Mucosa of descending colon (tissue), 3 donors: Measurements from ENCODE around the gene BICC1. TPM values are rescaled to one million over a fixed set of nuclear protein-coding genes. Genes with fewer than 3 reads are reported as not detected.

Source experiments
- ATAC-seq: fragments of 200-7000 bp; cut with Tn5 transposase; one replicate; pipeline ENCODE4 v1.9.1; 2020; ENCODE audit warnings: mild to moderate bottlenecking, moderate library complexity
- DNase-seq, 3 donors: peaks; one replicate each; pipeline ENCODE4 v3.0.0-alpha.2; 2020
- H3K36me3 ChIP-seq: fragments of 200-600 bp; one replicate; pipeline ENCODE4 v1.8.0; 2021; ENCODE audit warnings: low read depth, mild to moderate bottlenecking
- H3K4me1 ChIP-seq: fragments of 200-600 bp; one replicate; pipeline ENCODE4 v1.8.0; 2021; ENCODE audit warnings: low read depth, mild to moderate bottlenecking
- H3K4me3 ChIP-seq: fragments of 200-600 bp; one replicate; pipeline ENCODE4 v1.8.0; 2021; ENCODE audit warnings: mild to moderate bottlenecking
- H3K9me3 ChIP-seq: fragments of 200-600 bp; one replicate; pipeline ENCODE4 v1.8.0; 2021; ENCODE audit warnings: mild to moderate bottlenecking
- CTCF ChIP-seq: fragments of 200-600 bp; IDR thresholded peaks from one replicate; pipeline ENCODE4 v1.8.0; 2022; ENCODE audit warnings: antibody characterized with exemption, mild to moderate bottlenecking
- intact Hi-C, 2 donors: fragments of 100-400 bp; cut with DNase I in 1 of 2; cut with micrococcal nuclease in 1 of 2; formaldehyde crosslinking; loops; one replicate each; pipeline versions ENCODE4 v1.11.0 to v1.11.1; 2022; cut with DNase I, micrococcal nuclease
- total RNA-seq, 3 donors: library from RNA; stranded (reverse); fragmentation: NEBNext Ultra II Directional in 2 of 3; extraction: Animal tissue kit (Norgen Biotek cat#: 25700) in 2 of 3; gene quantifications; one replicate each; pipeline versions ENCODE4 v1.2.1 to v1.2.4, GENCODE V29; 2021 to 2023
- donor health status: DM: no; HTN: no; CAD: no; lungs with moderate emphysema.
- donor health status: DM: no; HTN: no; CAD: no.
- donor health status: DM: no; HTN: yes; CAD: no.

Gene BICC1
- total RNA-seq, 3 donors from 2014 or later: 1.1 to 5.9 (median 3.5) TPM

DNA sequence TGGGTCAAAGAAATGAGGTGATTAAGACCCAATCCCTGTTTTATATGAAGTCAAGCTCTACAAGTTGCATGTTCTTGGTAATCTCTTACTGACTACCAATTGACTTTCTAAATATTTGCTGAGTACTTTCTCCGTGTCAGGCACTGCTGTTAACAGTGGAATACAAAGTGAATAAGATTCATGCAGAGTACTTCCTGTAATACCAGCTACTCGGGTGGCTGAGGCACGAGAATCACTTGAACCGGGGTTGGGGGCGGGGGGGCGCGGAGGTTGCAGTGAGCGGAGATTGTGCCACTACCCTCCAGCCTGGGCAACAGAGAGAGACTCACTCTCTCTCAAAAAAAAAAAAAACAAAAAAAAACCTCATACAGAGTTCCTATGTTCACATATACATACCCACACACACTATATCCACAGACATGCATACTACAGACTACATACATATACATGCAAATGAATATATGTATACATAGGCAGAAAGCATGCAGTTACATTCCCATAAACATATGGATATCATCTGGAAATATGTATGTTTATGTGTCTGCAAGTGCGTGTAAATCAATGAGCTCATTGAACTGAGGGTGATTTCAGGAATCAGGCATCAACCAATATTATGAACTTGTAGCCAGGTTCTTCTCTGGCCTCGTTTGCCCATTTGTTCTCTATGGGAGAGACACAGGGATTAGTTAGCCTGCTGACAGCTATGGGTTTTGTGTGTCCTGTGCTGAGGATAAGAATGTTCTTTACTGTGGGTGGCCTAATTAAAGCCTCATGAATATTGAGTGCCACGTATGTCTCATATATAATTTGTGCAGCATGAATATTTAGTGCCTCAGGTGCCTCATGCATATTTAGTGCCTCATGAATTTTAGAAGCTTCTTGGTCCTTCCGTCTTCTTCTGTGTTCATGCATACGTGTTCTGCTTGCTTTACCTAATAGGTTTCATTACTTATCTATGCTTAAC is 73.9 kb downstream of the BICC1 start:
- no peaks in the 10 kb centered on the region for H3K36me3 ChIP-seq
- no peaks in the 10 kb centered on the region for H3K4me1 ChIP-seq
- ATAC-seq (no peak), DNase-seq (no peak)
- intact Hi-C loops: no loop called here
- TF ChIP-seq CTCF: no peak
- no peaks in the 10 kb centered on the region for H3K9me3 ChIP-seq
- no peak overlapping the region for H3K4me3 ChIP-seq

DNA sequence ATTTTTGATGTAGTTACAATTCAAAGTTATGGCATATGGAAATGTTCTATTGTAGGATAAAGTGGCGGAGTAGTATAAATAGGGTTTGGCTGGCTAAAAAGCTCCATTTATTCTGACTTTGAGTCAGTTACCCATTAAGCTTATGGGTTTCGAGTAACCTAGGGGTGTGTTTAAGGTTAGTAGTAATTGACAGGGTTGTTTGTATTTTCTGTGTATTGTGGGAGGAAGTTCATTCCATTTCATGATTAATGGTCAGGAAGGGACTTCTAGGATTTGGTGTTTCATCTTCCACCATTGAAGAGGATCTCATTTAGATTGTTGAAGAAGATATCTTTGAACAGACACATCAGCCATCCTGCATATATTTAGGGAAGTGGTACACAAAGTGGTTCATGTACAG is 75.0 kb downstream of the BICC1 start:
- TF ChIP-seq CTCF: no peak
- no peak for ATAC-seq
- DNase-seq: no peak

DNA sequence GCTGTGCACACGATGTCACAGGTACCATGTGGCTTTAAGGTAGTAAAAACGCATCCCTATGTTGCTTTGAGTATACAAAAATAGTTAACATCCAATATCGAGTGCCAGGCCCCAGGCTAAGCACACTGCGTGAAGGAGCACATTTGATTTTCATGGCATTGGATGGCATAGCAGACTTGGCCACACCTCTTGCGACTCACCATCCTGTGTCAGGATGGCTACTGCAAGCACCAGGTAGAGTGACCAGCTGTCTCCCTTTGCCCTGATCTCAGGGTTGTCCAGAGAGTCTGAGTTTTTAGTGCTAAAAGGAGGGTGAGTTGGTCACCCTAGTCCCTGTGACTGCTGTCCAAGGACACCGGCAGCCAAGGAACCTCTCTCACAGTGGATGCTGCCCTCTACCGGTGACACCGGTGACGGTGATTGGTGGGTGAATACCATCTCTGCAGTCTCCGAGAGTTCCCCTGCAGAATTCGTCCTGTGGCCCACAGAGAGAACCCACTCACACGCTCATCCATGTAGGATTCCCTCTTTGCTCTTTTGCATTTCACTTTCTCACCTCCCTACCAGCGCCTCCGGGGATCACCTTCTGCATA is 76.1 kb downstream of the BICC1 start:
- DNase-seq: peak in 1 of 3 donors; percentile 12
- Histone ChIP-seq H3K9me3 (no peaks in the 10 kb centered on the region), H3K4me1 (no peaks in the 10 kb centered on the region), H3K36me3 (no peaks in the 10 kb centered on the region), H3K4me3 (no peak overlapping the region)
- TF ChIP-seq CTCF: no peak
- intact Hi-C loops: no loop called here
- ATAC-seq: no peak

More for the DNA sequence above, 75.0 kb downstream of the BICC1 start:
- no peaks in the 10 kb centered on the region for H3K9me3 ChIP-seq
- no peak overlapping the region for H3K4me3 ChIP-seq
- intact Hi-C loops: no loop called here
- no peaks in the 10 kb centered on the region for H3K4me1 ChIP-seq
- H3K36me3 ChIP-seq: no peaks in the 10 kb centered on the region

DNA sequence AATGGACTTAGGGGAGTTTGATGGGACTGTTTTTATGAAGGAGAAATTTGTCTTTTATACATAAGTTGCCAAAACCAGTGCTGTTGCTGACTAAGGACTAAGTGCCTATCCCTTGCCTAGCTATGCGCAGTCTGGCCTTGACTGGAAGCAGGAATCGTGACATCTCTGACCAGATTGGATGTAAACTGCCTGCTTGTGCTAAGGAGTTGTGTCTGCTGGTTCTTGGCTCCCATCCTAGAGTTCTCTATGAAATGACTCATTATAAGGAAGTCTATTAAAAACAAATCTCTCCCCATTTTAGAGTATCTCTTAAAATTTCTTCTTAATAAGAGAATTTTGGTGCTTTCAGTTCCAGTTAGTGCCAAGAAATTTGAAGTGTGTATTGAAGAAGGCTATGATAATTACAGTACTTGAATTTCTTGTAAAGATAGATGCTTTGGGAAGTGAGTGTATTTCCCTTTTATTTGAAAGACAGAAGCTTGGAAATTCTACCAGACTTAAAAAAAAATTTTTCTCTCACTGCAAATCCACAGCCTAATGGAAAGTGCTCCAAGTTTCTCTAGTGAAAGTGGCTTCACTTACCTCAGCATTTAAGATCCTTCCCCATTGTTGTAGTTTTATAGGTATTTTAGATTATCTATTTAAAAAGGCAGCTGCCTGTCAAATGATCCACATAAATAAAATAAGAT is 77.6 kb downstream of the BICC1 start:
- ATAC-seq: peak; percentile 62
- intact Hi-C loops: no loop called here
- Histone ChIP-seq H3K36me3 (no peaks in the 10 kb centered on the region), H3K4me3 (no peak overlapping the region), H3K9me3 (no peaks in the 10 kb centered on the region), H3K4me1 (no peaks in the 10 kb centered on the region)
- no peak for TF ChIP-seq CTCF
- DNase-seq: peak in 1 of 3 donors; percentile 24

DNA sequence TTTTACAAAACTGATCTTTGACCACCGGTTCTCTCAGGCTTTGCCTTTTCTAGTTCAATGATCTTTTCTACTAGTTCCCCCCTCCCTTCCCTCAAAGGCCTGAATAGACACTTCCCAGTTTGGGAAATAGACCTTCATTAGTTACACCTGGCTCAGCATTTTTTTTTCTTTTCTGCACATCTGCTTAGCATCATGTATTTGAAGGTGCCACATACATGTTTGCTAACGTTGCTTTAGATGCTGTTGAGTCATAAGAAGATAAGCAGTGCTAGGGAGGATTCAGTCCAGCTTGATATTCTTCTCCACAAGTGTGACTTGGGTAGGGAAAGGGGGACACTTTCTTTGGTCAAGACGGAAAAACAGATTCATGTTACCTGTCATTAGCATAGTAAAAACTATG is 78.3 kb downstream of the BICC1 start:
- no peak overlapping the region for H3K4me3 ChIP-seq
- ATAC-seq (no peak), DNase-seq (no peak)
- TF ChIP-seq CTCF: no peak
- H3K4me1 ChIP-seq: no peaks in the 10 kb centered on the region
- no peaks in the 10 kb centered on the region for H3K36me3 ChIP-seq
- intact Hi-C loops: no loop called here
- no peaks in the 10 kb centered on the region for H3K9me3 ChIP-seq
